ENCODE results near the gene MEF2D. TPM values are rescaled to one million over a fixed set of nuclear protein-coding genes. Genes with fewer than 3 reads are reported as not detected.
A peak's percentile ranks its signal among the peaks of the same experiment; 100 is the strongest.

MEF2D gene
- total and polyA plus RNA-seq, 2 donors (not counting 1 experiment from before 2014, with no cell fraction given): 65.6 to 128 TPM

- DNase-seq (peak; percentile 98), ATAC-seq (ENCODE audit: low read depth) (peak; percentile 85)
- ChIA-PET CTCF (interaction anchor here (0.7 to 5.3 kb wide), 21 partner anchors 10 to 170 kb away, joined by 3 to 30 read pairs (median 6); partner anchors contain the start of genes HAPLN2 and MEF2D), POLR2A (interaction anchor here (0.5 to 2.1 kb wide), 9 partner anchors 34 to 144 kb away, joined by 3 to 25 read pairs (median 5); partner anchors contain the start of genes GPATCH4, MEF2D and NAXE)
- Histone ChIP-seq H4K20me1 (ENCODE audit: control insufficient read depth, insufficient read depth, low read length, poor library complexity, severe bottlenecking) (no peaks in the 10 kb centered on the region), H3K4me2 (replicated peaks; ENCODE audit: low read depth, low read length, poor library complexity, severe bottlenecking) (peak overlapping the region; percentile 99), H3K9me3 (ENCODE audit: control extremely low read depth in 1 of 3, control insufficient read depth in 2 of 3, insufficient read depth in 1 of 3, low read length in 2 of 3) (no peaks in the 10 kb centered on the region), H3K79me2 (ENCODE audit: control insufficient read depth, insufficient read depth, low read length) (no peaks in the 10 kb centered on the region), H3K36me3 (replicated peaks in 1 of 2; ENCODE audit: control extremely low read depth in 1 of 2, control insufficient read depth in 1 of 2, extremely low read depth in 1 of 2, insufficient read depth in 2 of 2, low read length in 1 of 2) (no peaks in the 10 kb centered on the region), H3K4me3 (ENCODE audit: control extremely low read depth in 1 of 5, extremely low read depth in 1 of 5, insufficient read depth in 1 of 5, low read depth in 2 of 5, low read length in 4 of 5) (peak overlapping the region; percentile 41 to 87 (median 84)), H3K27ac (ENCODE audit: low read length in 2 of 2) (peak overlapping the region; percentile 97 to 100), H3K9ac (ENCODE audit: low read length) (peak overlapping the region; percentile 98), H2AFZ (ENCODE audit: insufficient read depth, low read depth, low read length, poor library complexity, severe bottlenecking) (peak overlapping the region; percentile 74), H3K4me1 (ENCODE audit: control insufficient read depth in 2 of 2, insufficient read depth in 2 of 2, low read length in 2 of 2) (peaks cover 3 to 15% of the 10 kb centered on the region in 2 donors), H3K27me3 (replicated peaks in 1 of 4; ENCODE audit: control extremely low read depth in 1 of 4, control insufficient read depth in 3 of 4, insufficient read depth in 4 of 4, low read length in 3 of 4) (no peaks in the 10 kb centered on the region)
- Mint-ChIP-seq H3K27ac (peak overlapping the region; percentile 98), H3K9me3 (ENCODE audit: insufficient read depth) (no peaks in the 10 kb centered on the region), H3K27me3 (no peaks in the 10 kb centered on the region), H3K4me3 (peak overlapping the region; percentile 96), H3K4me1 (peaks cover 17% of the 10 kb centered on the region)
- 0% methylated on average over 59 of the region's 59 CpGs for WGBS (ENCODE audit: insufficient coverage)
- intact Hi-C loops (cut with micrococcal nuclease): loop anchor here (1.0 to 2.0 kb wide), 7 partner anchors 23 to 151 kb away; partner anchors contain the start of genes CCT3, GPATCH4, IQGAP3 and TSACC
- TF ChIP-seq CTCF (IDR thresholded peaks at IDR 0.05) (no peak), EZH2 (IDR thresholded peaks at IDR 0.05; ENCODE audit: borderline replicate concordance, insufficient read depth, low read depth, low read length, poor library complexity, severe bottlenecking) (no peak)
Measured at GRCh38 chr1:156456625-156457465, 43.7 kb downstream of the MEF2D start.

- Mint-ChIP-seq H3K27me3 (no peaks in the 10 kb centered on the region), H3K9me3 (ENCODE audit: insufficient read depth) (no peaks in the 10 kb centered on the region), H3K27ac (no peak overlapping the region), H3K4me3 (no peak overlapping the region), H3K4me1 (peaks cover 17% of the 10 kb centered on the region)
- Histone ChIP-seq H3K4me1 (ENCODE audit: control insufficient read depth in 2 of 2, insufficient read depth in 2 of 2, low read length in 2 of 2) (peaks cover 3 to 15% of the 10 kb centered on the region in 2 donors), H3K79me2 (ENCODE audit: control insufficient read depth, insufficient read depth, low read length) (no peaks in the 10 kb centered on the region), H3K9ac (ENCODE audit: low read length) (no peak overlapping the region), H3K27me3 (replicated peaks in 1 of 4; ENCODE audit: control extremely low read depth in 1 of 4, control insufficient read depth in 3 of 4, insufficient read depth in 4 of 4, low read length in 3 of 4) (no peaks in the 10 kb centered on the region), H3K4me2 (replicated peaks; ENCODE audit: low read depth, low read length, poor library complexity, severe bottlenecking) (no peak overlapping the region), H2AFZ (ENCODE audit: insufficient read depth, low read depth, low read length, poor library complexity, severe bottlenecking) (no peak overlapping the region), H4K20me1 (ENCODE audit: control insufficient read depth, insufficient read depth, low read length, poor library complexity, severe bottlenecking) (no peaks in the 10 kb centered on the region), H3K4me3 (ENCODE audit: control extremely low read depth in 1 of 5, extremely low read depth in 1 of 5, insufficient read depth in 1 of 5, low read depth in 2 of 5, low read length in 4 of 5) (no peak overlapping the region), H3K9me3 (ENCODE audit: control extremely low read depth in 1 of 3, control insufficient read depth in 2 of 3, insufficient read depth in 1 of 3, low read length in 2 of 3) (no peaks in the 10 kb centered on the region), H3K27ac (ENCODE audit: low read length in 2 of 2) (no peak overlapping the region), H3K36me3 (replicated peaks in 1 of 2; ENCODE audit: control extremely low read depth in 1 of 2, control insufficient read depth in 1 of 2, extremely low read depth in 1 of 2, insufficient read depth in 2 of 2, low read length in 1 of 2) (no peaks in the 10 kb centered on the region)
- ChIA-PET POLR2A (interaction anchor here (0.7 kb wide), 1 partner anchor 172 kb away, joined by 4 read pairs; no protein-coding TSS in a partner anchor), CTCF (interaction anchor here (0.7 to 5.3 kb wide), 7 partner anchors 10 to 708 kb away, joined by 3 to 30 read pairs (median 13); no protein-coding TSS in a partner anchor)
- 100% methylated on average over 3 of the region's 7 CpGs for WGBS (ENCODE audit: insufficient coverage)
- TF ChIP-seq EZH2 (IDR thresholded peaks at IDR 0.05; ENCODE audit: borderline replicate concordance, insufficient read depth, low read depth, low read length, poor library complexity, severe bottlenecking) (no peak), CTCF (IDR thresholded peaks at IDR 0.05) (no peak)
- intact Hi-C loops (cut with micrococcal nuclease): no loop called here
- no peak for DNase-seq
- no peak for ATAC-seq (ENCODE audit: low read depth)
Measured at GRCh38 chr1:156455362-156455761, 45.2 kb downstream of the MEF2D start.
